Ovary (tissue), 3 donors: ENCODE data around the gene OR5D18.

Experiments
- POLR2A ChIP-seq: fragments of 450-650 bp; IDR thresholded peaks from one replicate; pipeline ENCODE4 v1.6.1; 2017; ENCODE audit warnings: antibody characterized with exemption, mild to moderate bottlenecking, moderate library complexity
- TF ChIP-seq, protein P1 (sequence below), 3 donors: fragments of 450-650 bp in 2 of 3; fragments of 200-600 bp in 1 of 3; IDR thresholded peaks; one replicate each; pipeline versions ENCODE4 v1.5.1 to v1.8.0; 2016 to 2022; ENCODE audit warnings: antibody characterized with exemption in 3 of 3, mild to moderate bottlenecking in 1 of 3
- donor health status: DM: no; HTN: no; CAD: no.

DNA sequence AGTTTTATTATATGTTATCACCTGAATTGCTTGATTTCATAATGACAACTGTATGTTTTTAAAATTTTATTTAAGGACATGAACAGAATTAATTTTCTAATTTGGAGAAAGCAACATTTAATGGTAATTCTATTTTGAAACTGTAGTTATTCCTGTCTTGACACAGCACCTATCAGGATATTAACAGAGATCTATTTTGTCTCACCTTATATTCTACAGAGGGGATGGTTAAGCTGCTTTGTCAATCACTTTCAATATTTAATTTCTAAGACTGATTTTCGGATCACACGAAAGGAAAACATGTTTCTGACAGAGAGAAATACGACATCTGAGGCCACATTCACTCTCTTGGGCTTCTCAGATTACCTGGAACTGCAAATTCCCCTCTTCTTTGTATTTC is 19.0 kb downstream of the OR5D18 start, which contains the start of gene OR5D16:
- no peak for TF ChIP-seq POLR2A
- TF ChIP-seq, protein P1, sequence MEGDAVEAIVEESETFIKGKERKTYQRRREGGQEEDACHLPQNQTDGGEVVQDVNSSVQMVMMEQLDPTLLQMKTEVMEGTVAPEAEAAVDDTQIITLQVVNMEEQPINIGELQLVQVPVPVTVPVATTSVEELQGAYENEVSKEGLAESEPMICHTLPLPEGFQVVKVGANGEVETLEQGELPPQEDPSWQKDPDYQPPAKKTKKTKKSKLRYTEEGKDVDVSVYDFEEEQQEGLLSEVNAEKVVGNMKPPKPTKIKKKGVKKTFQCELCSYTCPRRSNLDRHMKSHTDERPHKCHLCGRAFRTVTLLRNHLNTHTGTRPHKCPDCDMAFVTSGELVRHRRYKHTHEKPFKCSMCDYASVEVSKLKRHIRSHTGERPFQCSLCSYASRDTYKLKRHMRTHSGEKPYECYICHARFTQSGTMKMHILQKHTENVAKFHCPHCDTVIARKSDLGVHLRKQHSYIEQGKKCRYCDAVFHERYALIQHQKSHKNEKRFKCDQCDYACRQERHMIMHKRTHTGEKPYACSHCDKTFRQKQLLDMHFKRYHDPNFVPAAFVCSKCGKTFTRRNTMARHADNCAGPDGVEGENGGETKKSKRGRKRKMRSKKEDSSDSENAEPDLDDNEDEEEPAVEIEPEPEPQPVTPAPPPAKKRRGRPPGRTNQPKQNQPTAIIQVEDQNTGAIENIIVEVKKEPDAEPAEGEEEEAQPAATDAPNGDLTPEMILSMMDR (IDR thresholded peaks at IDR 0.05): no peak
